Measurements from ENCODE around the gene TRMT11. TPM values are rescaled to one million over a fixed set of nuclear protein-coding genes. Genes with fewer than 3 reads are reported as not detected.

TRMT11 gene
- polyA plus RNA-seq, 1 of the 3 experiments (the other 2 are of a cell fraction) = 15.0 TPM

Small RNAs within 50 kb of the gene (small RNA-seq; reads per million reads assigned to genes)
- 0 reads per million in 7 experiments for gene RNA5SP216

Other genes starting within 250 kb of the TRMT11 start
- not detected in 2 replicates for gene HEY2, start 236.9 kb upstream of the TRMT11 start, polyA plus RNA-seq (2012; rRNA removed)
- gene NCOA7, start 195.6 kb upstream of the TRMT11 start, polyA plus RNA-seq (2012; rRNA removed) = 16.3 and 19.6 TPM in 2 replicates
- 1.8 and 1.9 TPM in 2 replicates for gene HINT3, start 29.8 kb upstream of the TRMT11 start, polyA plus RNA-seq (2012; rRNA removed)